ENCODE results near the gene MARCHF9.

The MARCHF9 gene

DNA sequence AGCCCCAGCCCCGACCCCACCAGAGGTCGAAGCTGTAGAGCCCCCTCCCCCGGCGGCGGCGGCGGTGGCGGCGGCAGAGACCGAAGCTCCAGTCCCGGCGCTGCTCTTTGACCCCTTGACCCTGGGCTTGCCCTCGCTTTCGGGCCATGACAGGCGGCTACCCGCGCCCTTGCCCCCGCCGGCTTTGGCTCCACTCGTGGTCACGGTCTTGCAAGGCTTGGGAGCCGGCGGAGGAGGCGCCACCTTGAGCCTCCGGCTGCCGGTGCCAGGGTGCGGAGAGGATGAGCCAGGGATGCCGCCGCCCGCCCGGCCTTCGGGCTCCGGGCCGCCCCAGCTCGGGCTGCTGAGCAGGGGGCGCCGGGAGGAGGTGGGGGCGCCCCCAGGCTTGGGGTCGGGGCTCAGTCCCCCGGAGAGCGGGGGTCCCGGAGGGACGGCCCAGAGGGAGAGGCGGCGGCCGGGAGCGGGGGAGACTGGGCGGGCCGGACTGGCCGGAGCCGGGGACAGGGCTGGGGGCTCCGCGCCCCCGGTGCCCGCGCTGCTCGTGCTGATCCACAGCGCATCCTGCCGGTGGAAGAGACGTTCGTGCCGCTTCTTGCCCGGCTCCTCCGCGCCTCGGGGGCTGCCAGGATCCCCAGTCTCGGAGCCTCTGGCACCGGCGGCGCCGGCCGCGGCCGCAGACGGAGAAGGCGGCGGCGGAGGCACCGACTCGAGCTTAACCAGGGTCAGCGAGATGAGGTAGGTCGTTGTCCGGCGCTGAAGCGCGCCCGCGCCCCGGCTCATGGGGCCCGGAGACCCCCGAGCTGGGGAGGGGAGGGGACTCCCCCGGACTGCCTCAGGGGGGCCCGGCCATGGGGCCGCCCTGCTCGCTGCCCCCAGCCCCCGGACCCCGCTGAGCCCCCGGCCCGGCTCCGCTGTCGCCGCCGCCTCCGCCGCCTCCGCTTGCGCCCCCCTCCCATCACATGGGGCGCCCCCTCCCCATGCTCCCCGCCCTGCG is 17.1 kb upstream of the MARCHF9 start:
- no peak for DNase-seq (ENCODE audit: low read depth in 2 of 2)

DNA sequence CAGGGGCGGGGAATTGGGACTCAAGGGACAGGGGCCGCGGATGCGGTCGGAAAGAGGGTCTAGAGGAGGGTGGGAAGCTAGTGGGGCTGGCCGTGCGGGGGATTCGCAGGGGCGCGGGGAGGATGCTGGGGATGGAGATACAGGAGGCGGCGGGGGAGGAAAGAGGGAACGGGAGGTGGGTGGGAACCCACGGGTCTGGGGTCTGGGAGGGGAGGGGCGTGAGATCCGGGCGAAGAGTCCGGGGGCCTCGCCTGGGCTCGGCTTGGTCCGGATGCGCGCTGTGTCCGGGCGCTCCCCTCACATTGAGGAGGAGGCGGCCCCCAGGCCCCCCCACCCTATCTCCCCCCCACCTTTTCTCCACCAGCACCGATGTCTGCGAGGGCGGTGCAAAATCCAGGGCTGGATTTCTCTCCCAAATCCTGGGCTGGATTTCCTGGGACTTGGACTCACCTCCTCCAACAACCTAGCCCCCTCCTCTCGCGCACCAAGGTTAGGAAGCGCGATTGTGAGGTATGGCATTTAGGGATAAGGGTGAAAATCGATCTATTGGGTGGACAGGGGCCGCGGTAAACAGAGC is 16.2 kb upstream of the MARCHF9 start, which contains the start of gene AGAP2:
TSS of gene AGAP2 (minus strand) at position 82 of the 577 bp plus-strand sequence. CDS start 496 bp downstream, outside the sequence.
- no peak for DNase-seq (ENCODE audit: low read depth in 2 of 2)

DNA sequence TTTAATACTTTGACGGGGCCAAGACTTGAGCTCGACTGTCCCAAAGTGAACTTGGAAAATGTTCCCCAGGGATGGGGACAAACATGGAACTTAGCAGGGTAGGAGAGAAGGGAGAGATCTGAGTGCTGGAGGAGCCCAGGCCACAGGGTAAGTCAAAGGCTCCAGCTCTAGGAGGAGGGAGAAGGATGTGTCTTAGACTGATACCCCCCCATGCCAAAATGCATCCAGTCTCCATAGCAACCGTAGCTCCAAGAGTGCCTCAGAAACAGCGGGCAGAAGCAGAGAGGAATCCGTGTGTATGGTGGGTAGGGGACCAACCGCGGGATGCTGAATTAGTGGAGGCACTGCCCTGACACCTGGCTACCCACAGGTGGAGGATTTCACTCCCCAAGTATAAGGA is 15.5 kb upstream of the MARCHF9 start:
- DNase-seq (ENCODE audit: low read depth in 2 of 2), result no peak

GRCh38 chr12:57739914-57740538 is 14.9 kb upstream of the MARCHF9 start:
- DNase-seq (ENCODE audit: low read depth in 2 of 2), result no peak

GRCh38 chr12:57740656-57741412 is 14.1 kb upstream of the MARCHF9 start:
- DNase-seq (ENCODE audit: low read depth in 2 of 2), result no peak

DNA sequence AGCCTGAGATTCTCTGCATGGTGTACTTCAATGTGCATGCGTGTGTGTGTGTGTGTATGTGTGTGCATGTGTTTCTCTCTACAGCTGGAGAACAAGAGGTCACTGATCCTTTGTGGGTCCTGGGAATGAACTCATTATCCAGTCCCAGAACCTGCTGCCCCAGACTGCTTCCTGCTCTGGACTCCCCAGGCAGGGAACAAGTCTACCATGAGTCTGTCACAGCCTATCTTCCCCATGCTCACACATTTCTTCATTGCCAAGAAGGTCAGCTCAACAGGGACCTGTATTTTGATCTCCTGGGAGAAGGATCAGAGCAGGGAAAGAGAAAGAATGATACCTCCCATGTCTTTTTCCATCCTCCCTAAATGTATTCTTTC is 13.5 kb upstream of the MARCHF9 start:
- DNase-seq (ENCODE audit: low read depth in 2 of 2), result no peak

GRCh38 chr12:57741844-57742738 is 12.8 kb upstream of the MARCHF9 start:
- DNase-seq (ENCODE audit: low read depth in 2 of 2), result no peak

DNA sequence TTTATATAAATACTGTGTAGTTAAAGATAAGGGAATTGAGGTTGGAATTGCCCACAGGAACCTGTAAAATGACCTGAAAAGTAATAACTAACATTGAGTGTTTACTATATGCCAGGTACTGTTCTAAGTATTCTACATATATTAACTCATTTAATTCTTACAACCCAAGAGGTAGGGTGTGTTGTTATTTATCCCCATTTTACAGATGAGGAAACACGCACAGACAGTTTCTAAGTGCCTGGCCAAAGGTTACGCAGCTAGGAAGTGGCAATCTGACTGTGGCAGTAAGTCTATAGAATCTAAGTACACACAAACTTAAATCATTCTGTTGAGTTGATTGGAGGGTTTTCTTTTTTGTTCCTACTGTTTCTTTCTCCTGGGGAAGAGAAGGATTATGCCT is 11.1 kb upstream of the MARCHF9 start:
- DNase-seq (ENCODE audit: low read depth in 2 of 2), result no peak

GRCh38 chr12:57744194-57744776 is 10.6 kb upstream of the MARCHF9 start:
- DNase-seq (ENCODE audit: low read depth in 2 of 2), result no peak

GRCh38 chr12:57744777-57745484 is 10.0 kb upstream of the MARCHF9 start, which contains the start of gene TSPAN31:
TSPAN31 (plus strand) TSS chr12:57745039; CDS start chr12:57745155, 116 bp downstream.
- DNase-seq (ENCODE audit: low read depth in 2 of 2), result peak; percentile 96 to 97

DNA sequence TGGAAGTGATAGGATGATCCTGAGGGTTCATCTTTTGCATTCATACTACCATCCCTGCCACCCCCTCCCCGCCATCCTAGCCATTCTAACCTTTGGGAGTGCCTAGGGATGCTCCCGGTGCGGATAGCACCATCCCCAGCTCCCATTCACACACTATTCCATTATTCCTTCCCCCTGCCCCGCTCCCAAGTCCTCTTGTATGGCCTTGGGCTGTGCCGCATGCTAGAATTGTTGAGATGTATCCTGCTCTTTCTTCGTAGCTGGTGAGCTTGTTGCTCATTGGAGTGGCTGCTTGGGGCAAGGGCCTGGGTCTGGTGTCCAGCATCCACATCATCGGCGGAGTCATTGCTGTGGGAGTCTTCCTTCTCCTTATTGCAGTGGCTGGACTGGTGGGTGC is 9.4 kb upstream of the MARCHF9 start:
- no peak for DNase-seq (ENCODE audit: low read depth in 2 of 2)

DNA sequence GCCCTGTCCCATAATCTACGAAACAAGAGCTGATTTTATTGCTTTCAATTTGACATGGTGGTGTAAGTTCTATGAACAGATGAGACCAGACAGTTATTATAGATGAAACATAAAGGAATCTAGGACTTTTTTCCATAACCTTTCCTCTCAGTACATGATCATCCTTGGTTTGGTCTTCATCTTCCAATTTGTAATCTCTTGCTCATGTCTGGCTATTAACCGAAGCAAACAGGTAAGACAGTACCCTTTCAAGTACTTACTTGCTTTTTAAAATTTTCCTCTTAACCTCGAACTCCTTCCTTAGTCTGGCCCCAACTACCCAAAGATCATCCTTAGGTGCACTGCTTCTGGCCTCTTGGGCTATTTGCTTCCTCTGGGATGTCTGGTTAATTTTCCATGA is 8.9 kb upstream of the MARCHF9 start:
- no peak for DNase-seq (ENCODE audit: low read depth in 2 of 2)

DNA sequence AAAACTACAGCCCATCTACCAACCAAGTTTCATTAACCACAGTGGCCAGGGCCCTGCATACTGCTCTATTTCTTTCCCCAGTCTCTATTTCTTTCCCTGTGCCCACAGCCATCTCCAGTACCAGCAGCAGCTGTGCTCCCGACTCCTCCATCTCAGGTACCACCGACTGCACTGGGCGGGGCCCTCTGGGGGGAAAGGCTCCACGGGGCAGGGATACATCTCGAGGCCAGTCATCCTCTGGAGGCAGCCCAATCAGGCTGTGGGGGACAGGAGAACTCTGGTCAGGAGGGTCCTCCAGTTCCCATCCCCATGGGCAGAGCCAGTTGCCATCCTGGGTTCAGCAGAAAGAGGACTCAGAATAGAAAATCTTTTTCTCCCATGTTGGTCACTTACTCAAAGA is 5.8 kb upstream of the MARCHF9 start:
- DNase-seq (ENCODE audit: low read depth in 2 of 2), result no peak

DNA sequence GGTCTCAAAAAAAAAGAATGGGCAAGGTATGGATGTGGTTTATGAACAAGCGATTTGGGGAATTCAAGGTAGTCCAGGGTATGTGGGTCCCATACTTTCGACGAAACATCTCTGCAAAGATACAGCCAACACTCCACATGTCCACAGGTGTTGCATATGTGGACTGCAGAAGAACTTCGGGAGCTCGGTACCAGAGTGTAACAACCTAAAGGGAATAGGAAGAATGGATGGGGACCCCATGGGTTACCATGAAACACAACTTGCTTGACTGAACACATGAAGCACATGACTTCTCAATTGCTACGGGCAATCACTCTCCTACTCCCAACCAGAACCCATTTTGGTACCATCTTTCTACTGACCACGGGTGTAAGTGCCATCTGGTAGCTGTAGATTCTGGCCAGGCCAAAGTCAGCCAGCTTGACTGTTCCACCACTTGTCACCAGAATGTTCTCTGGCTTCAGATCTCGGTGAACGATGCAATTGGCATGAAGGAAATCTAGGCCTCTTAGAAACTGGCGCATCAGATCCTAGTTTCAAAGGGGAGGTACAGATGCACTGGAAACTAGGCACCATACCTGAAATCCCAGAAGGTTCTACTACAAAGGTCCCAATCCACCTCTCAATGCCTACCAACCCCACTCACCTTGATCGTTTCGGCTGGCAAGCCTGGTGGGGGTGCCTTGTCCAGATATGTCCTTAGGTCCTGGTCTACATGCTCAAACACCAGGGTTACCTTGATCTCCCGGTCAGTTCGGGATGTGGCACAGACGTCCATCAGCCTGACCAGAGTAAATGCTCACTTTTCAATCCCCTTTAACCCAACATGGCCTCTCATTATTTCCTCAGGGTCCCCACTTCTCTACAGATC is 4.1 kb upstream of the MARCHF9 start:
- no peak for DNase-seq (ENCODE audit: low read depth in 2 of 2)

GRCh38 chr12:57751432-57751787 is 3.5 kb upstream of the MARCHF9 start:
- no peak for DNase-seq (ENCODE audit: low read depth in 2 of 2)

DNA sequence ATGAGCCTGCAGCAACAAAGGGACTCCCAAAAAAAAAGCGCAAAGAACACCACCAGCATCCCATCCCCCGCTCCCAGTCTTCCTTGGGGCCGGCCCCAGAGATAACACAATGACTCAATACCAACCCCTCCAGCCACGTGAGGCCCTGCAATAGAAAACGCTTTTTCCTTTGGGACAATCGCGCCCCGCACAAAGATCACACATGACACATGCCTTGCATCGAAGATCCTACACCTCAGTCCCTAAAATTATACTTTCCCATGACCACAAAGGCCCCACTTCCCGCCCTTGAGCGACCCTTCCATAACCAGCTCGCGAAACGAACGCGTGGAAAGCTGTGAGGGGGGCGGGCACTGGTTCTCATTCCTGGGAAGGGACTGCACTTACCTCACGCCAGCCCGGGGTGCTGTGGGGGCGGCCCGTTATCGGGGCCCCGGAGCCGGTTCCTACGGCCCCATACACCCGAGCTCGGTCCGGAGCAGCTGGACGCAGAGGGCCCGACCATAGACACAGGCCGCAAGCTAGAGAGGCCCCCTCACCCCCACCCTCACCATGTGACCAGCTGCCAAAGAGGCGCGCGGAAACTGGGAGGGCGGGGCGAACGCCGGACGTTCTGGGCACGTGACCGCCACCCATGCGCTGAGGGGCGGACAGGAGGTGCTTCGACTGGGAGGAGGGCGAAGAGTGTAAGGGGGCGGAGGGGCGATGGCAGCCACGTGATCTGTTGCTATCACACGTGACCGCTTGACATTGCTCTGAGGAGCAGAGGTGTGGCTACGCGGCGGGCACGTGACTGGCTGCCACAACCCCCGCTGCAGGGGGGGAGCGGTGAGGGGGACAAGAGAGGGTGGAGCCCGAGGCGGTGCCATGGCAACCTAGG is 2.9 kb upstream of the MARCHF9 start, which contains the start of gene CDK4:
TSS of gene CDK4 (minus strand) at position 523 of the 880 bp plus-strand sequence. CDS start 593 bp downstream, outside the sequence.
- DNase-seq (ENCODE audit: low read depth in 2 of 2), result peak; percentile 99

DNA sequence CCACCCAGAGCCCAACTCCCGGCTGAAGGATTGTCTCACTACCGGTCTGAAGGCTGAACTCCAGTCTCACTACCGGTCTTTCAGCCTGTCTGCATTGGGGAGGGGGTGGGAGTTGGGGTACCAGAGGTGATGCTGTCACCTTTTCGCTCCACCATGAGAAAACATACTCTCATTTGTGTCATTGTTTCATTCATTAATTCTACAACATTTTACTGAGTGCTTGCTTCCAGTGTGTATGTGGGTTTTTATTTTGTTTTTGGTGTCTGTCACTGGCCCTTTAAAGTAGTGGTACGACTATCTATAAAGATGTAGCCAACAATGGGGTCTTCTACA is 2.3 kb upstream of the MARCHF9 start:
- DNase-seq (ENCODE audit: low read depth in 2 of 2), result no peak
